Sigmoid colon (tissue), 7 donors: ENCODE measurements around the gene POU2AF3. TPM values are rescaled to one million over a fixed set of nuclear protein-coding genes. Genes with fewer than 3 reads are reported as not detected.
"Not testable (repeated sequence)": the region's sequence is repeated elsewhere in the genome, so short reads cannot be mapped to it uniquely, and the experiment has no call there.

ENCODE experiments used
- DNase-seq: peaks from one replicate; pipeline ENCODE4 v3.0.0-alpha.2; 2019
- H3K27ac ChIP-seq, 4 donors: fragments of 200-600 bp; sonication (generic); one replicate each; pipeline ENCODE4 v1.5.1; 2016 to 2019; ENCODE audit warnings: mild to moderate bottlenecking in 1 of 4
- H3K27me3 ChIP-seq, 3 donors: fragments of 200-600 bp; sonication (generic); one replicate each; pipeline ENCODE4 v1.5.1; 2019; ENCODE audit warnings: mild to moderate bottlenecking in 1 of 3
- H3K36me3 ChIP-seq, 4 donors: fragments of 200-600 bp; sonication (generic); one replicate each; pipeline ENCODE4 v1.5.1; 2016 to 2019
- H3K4me1 ChIP-seq, 4 donors: fragments of 200-600 bp; sonication (generic); one replicate each; pipeline ENCODE4 v1.5.1; 2017 to 2019
- H3K4me3 ChIP-seq, 4 donors: fragments of 200-600 bp; sonication (generic); one replicate each; pipeline ENCODE4 v1.5.1; 2017 to 2019; ENCODE audit warnings: mild to moderate bottlenecking in 2 of 4, moderate library complexity in 1 of 4
- H3K9me3 ChIP-seq, 4 donors: fragments of 200-600 bp in 3 of 4; sonication (generic) in 3 of 4; one replicate each; pipeline versions ENCODE4 v1.5.1 to v1.6.1; 2013 to 2019
- EP300 ChIP-seq, 4 donors: sonication (generic); formaldehyde crosslinking; IDR thresholded peaks; one replicate each; pipeline ENCODE4 v1.6.1; 2017; ENCODE audit warnings: antibody characterized with exemption in 4 of 4
- POLR2A ChIP-seq, 2 donors: fragments of 450-650 bp; IDR thresholded peaks; one replicate each; pipeline ENCODE4 v1.6.1; 2016; ENCODE audit warnings: antibody characterized with exemption in 2 of 2, mild to moderate bottlenecking in 2 of 2, moderate library complexity in 2 of 2
- POLR2AphosphoS5 ChIP-seq, 4 donors: sonication (generic); formaldehyde crosslinking; IDR thresholded peaks; one replicate each; pipeline ENCODE4 v1.6.1; 2017; ENCODE audit warnings: antibody characterized with exemption in 4 of 4
- WGBS, 2 donors: extraction: QIAGEN DNeasy Blood & Tissue Kit; methylation state at CpG; one replicate each; pipeline ENCODE4 v1.1.7; 2013; 5-methylcytosine and 5-hydroxymethylcytosine counted together
- intact Hi-C: fragments of 100-400 bp; cut with DNase I; formaldehyde crosslinking; loops from one replicate; pipeline ENCODE4 v1.15.1; 2023
- polyA plus RNA-seq, 3 donors: library from polyadenylated mRNA; stranded (reverse); fragments of 200-250 nt; gene quantifications; one replicate each; pipeline ENCODE4 v1.2.3, GENCODE V29; 2013
- total RNA-seq, 4 donors: library from RNA; depleted of rRNA; stranded (reverse); fragments of >200 nt; gene quantifications; one replicate each; pipeline ENCODE4 v1.1.0, GENCODE V29; 2016
- TF ChIP-seq, protein P1 (sequence below), 4 experiments: fragments of 450-650 bp in 3 of 4; fragments of 200-600 bp in 1 of 4; IDR thresholded peaks; one replicate each; pipeline ENCODE4 v1.5.1; 2016 to 2019; ENCODE audit warnings: antibody characterized with exemption in 4 of 4, mild to moderate bottlenecking in 3 of 4, moderate library complexity in 2 of 4
- donor health status: healthy with polysubstance abuse.
- donor health status: Bipolar disorder and iron deficiency.
- donor health status: healthy.

The POU2AF3 gene
- total and polyA plus RNA-seq, 7 donors: 0.68 to 5.8 (median 3.9) TPM

DNA sequence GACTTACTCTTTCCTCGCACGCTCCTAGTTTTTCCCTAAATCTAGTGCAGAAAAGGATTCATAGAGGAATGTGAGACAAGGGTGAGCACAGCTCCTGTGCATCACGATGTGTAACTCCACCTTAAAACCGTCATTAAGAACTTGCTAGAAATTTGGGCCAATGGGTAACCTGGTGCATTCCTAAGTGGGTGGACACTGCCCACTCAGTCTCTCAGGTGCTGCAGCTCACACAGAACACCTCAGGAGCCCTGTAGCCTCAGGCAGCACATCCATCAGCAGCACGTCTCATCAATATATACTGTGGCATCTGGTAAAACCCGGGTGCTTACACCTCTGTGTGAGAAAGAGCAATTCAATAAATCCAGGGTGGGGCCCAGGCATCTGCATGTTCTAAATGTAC lies 12.4 kb downstream of the POU2AF3 start:
- intact Hi-C loops: no loop called here
- H3K27ac ChIP-seq: no peak overlapping the region
- H3K36me3 ChIP-seq: peaks cover 0 to 4% (median 0%) of the 10 kb centered on the region in 4 donors
- peaks cover 0 to 2% (median 0%) of the 10 kb centered on the region in 4 donors for H3K4me1 ChIP-seq
- no peak overlapping the region for H3K4me3 ChIP-seq
- no peak for DNase-seq
- H3K27me3 ChIP-seq: no peaks in the 10 kb centered on the region
- WGBS, 2 donors: 65 to 86% methylated on average over 6 of the region's 6 CpGs
- no peaks in the 10 kb centered on the region for H3K9me3 ChIP-seq
- no peak for TF ChIP-seq EP300 (IDR thresholded peaks at IDR 0.05)
- TF ChIP-seq, protein P1, sequence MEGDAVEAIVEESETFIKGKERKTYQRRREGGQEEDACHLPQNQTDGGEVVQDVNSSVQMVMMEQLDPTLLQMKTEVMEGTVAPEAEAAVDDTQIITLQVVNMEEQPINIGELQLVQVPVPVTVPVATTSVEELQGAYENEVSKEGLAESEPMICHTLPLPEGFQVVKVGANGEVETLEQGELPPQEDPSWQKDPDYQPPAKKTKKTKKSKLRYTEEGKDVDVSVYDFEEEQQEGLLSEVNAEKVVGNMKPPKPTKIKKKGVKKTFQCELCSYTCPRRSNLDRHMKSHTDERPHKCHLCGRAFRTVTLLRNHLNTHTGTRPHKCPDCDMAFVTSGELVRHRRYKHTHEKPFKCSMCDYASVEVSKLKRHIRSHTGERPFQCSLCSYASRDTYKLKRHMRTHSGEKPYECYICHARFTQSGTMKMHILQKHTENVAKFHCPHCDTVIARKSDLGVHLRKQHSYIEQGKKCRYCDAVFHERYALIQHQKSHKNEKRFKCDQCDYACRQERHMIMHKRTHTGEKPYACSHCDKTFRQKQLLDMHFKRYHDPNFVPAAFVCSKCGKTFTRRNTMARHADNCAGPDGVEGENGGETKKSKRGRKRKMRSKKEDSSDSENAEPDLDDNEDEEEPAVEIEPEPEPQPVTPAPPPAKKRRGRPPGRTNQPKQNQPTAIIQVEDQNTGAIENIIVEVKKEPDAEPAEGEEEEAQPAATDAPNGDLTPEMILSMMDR (IDR thresholded peaks at IDR 0.05): no peak
- TF ChIP-seq POLR2A (IDR thresholded peaks at IDR 0.05): no peak
- TF ChIP-seq POLR2AphosphoS5 (IDR thresholded peaks at IDR 0.05): no peak

DNA sequence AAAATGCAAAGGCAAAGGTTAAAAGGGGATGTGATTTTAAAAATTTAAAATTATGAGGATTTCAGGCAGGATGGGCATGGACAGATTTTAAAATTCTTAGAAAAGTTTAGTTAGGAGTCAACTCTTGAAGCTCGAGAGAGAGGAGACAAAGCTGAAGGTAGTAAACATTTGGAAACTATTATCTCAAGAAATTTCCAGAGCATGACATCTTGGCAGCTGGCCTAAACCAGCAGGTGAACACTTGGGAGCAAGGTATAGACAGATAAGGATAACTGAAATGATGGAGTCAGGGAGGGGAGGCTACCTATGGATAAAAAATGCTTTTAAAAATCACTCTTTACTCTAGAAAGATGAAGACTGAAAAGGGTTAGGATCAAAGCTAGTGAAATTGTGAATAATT lies 13.7 kb downstream of the POU2AF3 start:
- no peak overlapping the region for H3K4me3 ChIP-seq
- no peak overlapping the region for H3K27ac ChIP-seq
- intact Hi-C loops: no loop called here
- no peak for DNase-seq
- H3K9me3 ChIP-seq: no peaks in the 10 kb centered on the region
- 7 to 58% methylated on average over 1 of the region's 1 CpG for WGBS, 2 donors
- peaks cover 0 to 2% (median 0%) of the 10 kb centered on the region in 4 donors for H3K4me1 ChIP-seq
- peaks cover 0 to 4% (median 0%) of the 10 kb centered on the region in 4 donors for H3K36me3 ChIP-seq
- H3K27me3 ChIP-seq: no peaks in the 10 kb centered on the region
- TF ChIP-seq POLR2AphosphoS5 (IDR thresholded peaks at IDR 0.05): no peak
- TF ChIP-seq EP300 (IDR thresholded peaks at IDR 0.05): no peak
- no peak for TF ChIP-seq POLR2A (IDR thresholded peaks at IDR 0.05)
- TF ChIP-seq, protein P1 (IDR thresholded peaks at IDR 0.05): no peak

DNA sequence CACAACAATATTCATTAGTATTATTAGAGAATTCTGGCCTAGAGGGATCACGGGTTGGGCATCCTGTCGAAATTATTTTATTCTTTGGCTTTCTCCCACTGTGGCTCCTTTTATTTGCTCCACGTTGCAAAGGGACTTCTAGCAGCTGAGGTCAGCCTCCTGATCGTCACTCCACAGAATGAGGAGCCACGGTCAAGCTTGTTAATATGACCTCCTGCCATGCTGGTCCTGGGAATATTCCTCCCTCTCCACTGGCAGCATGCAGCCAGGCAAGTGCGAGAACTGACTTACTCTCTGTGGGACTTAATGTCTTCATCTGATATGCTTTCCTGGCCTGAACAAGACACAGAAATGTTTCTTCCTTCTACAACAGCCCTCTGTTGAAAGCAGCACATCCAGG lies 20.9 kb downstream of the POU2AF3 start:
- no peak overlapping the region for H3K4me3 ChIP-seq
- no peaks in the 10 kb centered on the region for H3K9me3 ChIP-seq
- no peaks in the 10 kb centered on the region for H3K36me3 ChIP-seq
- H3K4me1 ChIP-seq: peaks cover under 1 to 17% (median 10%) of the 10 kb centered on the region in 4 donors
- no peaks in the 10 kb centered on the region for H3K27me3 ChIP-seq
- TF ChIP-seq POLR2AphosphoS5 (IDR thresholded peaks at IDR 0.05): no peak
- intact Hi-C loops: no loop called here
- 89 to 93% methylated on average over 6 of the region's 6 CpGs for WGBS, 2 donors
- DNase-seq: no peak
- H3K27ac ChIP-seq: no peak overlapping the region

DNA sequence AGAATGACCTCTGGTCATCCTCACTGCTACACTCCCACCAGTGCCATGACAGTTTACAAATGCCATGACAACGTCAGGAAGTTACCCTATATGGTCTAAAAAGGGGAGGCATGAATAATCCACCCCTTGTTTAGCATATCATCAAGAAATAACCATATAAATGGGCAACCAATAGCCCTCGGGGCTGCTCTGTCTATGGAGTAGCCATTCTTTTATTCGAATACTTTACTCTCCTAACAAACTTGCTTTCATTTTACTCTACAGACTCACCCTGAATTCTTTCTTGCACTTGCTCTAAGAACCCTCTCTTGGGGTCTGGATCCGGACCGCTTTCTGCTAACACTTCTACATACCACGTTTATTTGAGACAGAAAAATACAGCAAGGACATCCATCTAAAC lies 21.9 kb downstream of the POU2AF3 start:
- WGBS, 2 donors: 85 to 92% methylated on average over 6 of the region's 6 CpGs
- H3K4me1 ChIP-seq: peaks cover 0 to 23% (median 17%) of the 10 kb centered on the region in 4 donors
- DNase-seq, H3K9me3 ChIP-seq, intact Hi-C loops, H3K36me3 ChIP-seq, H3K4me3 ChIP-seq, H3K27me3 ChIP-seq: not testable (repeated sequence)
- peak overlapping the region in 1 of 4 donors; percentile 14 for H3K27ac ChIP-seq

DNA sequence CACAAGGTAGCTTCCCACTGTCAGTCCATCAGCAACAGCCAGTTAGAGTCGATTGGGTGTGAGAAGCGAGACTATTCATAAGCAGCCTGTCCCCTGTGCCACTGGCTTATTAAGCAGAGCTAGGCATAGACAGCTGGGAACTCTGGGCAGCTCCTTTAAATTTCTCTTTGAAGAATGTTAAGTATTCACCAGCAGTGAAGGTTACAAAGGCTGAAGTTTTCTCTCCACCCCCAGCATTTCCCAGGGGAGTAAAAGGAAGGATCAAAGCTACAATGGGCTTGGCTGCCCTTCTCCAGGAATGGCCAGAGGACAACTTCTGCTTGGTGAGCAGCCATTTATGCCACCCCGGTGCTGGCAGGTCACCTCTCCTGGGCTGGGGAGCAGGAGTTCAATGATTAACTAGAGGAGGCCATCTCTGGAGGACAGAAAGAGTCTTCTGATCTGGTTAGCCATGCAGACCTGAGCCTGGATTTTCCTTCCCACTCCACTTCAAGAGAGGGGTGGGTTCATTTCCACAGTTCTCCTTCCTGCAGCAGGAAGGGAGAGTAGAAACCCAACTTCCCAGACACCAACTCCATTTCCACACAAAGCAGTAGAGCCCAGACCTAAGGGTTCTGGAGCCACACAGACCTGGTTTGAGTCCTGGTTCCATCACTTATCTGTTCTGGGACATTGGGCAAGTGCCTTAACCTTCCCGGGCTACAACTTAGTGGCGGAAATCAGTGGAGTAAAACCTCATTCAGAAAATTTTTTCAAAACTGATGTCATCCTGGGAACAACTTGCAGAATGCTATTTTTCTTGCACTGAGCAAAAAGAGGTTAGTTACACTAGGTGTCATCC lies 22.6 kb downstream of the POU2AF3 start:
- WGBS, 2 donors: 79 to 88% methylated on average over 5 of the region's 5 CpGs
- peaks cover 0 to 23% (median 19%) of the 10 kb centered on the region in 4 donors for H3K4me1 ChIP-seq
- no peaks in the 10 kb centered on the region for H3K9me3 ChIP-seq
- TF ChIP-seq POLR2AphosphoS5 (IDR thresholded peaks at IDR 0.05) (no peak), EP300 (IDR thresholded peaks at IDR 0.05) (no peak), POLR2A (IDR thresholded peaks at IDR 0.05) (no peak)
- TF ChIP-seq, protein P1 (IDR thresholded peaks at IDR 0.05): no peak
- H3K27ac ChIP-seq: peak overlapping the region in 1 of 4 donors; percentile 14
- intact Hi-C loops: no loop called here
- H3K27me3 ChIP-seq: no peaks in the 10 kb centered on the region
- no peak overlapping the region for H3K4me3 ChIP-seq
- DNase-seq: no peak
- H3K36me3 ChIP-seq: no peaks in the 10 kb centered on the region
